DLD1 (cell line): ENCODE results near the gene DICER1.

ENCODE experiments used
- in situ Hi-C: cut with HindIII; loops from 2 replicates; pipeline ENCODE4 v1.10.0; 2017; ENCODE audit warnings: low sequenced_read_pairs

Gene DICER1

GRCh38 chr14:95092723-95093122, 64.6 kb downstream of the DICER1 start:
- in situ Hi-C loops: no loop called here

DNA sequence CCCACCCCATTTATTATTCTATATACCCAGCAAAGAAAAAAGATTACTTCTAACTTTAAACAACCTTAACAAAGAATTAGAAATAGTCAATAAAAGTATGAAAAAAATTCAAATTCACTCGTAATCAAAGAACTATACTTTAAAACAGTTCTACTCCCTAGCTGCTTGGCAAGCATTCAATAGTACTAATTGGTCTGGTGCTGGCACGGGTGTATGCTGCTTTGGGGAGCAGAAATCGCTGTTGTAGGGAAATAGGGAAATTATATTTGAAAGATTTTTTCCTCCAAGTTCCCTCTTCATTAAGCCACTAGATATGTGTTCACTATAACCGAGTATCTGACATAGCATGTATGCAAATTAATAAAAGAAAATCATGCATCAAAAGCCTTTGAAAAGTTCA, 65.7 kb downstream of the DICER1 start:
- in situ Hi-C loops: no loop called here

GRCh38 chr14:95088665-95089064, 68.7 kb downstream of the DICER1 start:
- in situ Hi-C loops: no loop called here

GRCh38 chr14:95087619-95088018, 69.7 kb downstream of the DICER1 start:
- in situ Hi-C loops: no loop called here

GRCh38 chr14:95085321-95085720, 72.0 kb downstream of the DICER1 start:
- in situ Hi-C loops: no loop called here

- in situ Hi-C loops: no loop called here
Measured at GRCh38 chr14:95078867-95079266, 78.5 kb downstream of the DICER1 start.

GRCh38 chr14:95077345-95077744, 80.0 kb downstream of the DICER1 start:
- in situ Hi-C loops: no loop called here

- in situ Hi-C loops: no loop called here
Measured at GRCh38 chr14:95075789-95076188, 81.5 kb downstream of the DICER1 start.

- in situ Hi-C loops: no loop called here
Measured at GRCh38 chr14:95073947-95074346, 83.4 kb downstream of the DICER1 start.

- in situ Hi-C loops: no loop called here
Measured at GRCh38 chr14:95072310-95072905, 84.9 kb downstream of the DICER1 start.

GRCh38 chr14:95071649-95072280, 85.6 kb downstream of the DICER1 start:
- in situ Hi-C loops: no loop called here

DNA sequence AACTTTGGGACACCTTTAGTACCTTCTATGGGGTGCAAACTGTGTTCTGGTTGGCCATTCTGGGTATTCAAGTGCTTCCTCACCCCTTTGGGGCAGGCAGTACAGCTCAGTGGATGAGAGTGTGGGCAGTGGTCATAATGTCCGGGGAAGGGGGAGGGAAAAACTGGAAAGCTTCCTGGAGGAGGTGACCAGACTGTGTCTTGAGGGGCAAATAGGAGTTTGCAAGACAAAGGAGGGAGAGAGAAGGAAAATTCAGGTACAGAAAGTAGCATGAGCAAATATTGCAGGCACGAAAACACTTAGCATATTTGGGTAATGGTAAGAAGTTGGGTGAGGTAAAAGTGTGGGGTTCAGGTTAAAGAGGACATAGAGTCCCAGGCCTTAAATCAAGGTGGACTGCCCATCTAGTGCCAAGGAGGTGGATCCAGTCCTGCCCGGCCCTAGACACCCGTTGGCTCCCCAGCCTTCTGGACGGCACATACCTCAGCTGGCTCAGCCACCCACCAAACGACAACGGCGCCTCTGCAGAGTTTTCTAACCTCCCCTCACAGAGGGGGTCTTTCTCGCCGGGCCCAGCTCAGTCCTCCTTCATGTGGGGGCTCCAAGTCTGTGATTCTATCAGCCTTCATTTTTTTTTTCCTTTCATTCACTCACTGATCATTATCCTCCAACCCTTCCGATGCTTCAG, 86.4 kb downstream of the DICER1 start:
- in situ Hi-C loops: no loop called here

DNA sequence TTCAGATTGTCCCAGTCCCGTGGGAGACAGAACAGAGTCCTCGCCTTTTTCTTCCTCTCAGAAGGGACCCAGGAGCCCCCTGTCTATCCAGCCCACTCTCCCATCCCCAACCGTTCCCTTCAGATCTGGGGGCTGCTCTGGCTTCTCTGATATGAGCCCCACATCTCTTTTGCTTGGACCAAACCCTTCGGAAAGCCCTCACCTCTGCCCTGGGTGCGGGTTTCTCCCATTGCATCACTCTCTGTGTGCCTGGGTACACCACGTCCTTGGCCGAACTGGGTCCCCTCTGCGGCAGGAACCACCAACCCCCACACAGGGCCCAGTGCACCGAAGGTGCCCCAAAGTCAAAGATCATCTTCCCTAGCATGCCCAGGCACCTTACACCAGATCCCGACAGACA, 87.8 kb downstream of the DICER1 start:
- in situ Hi-C loops: no loop called here

DNA sequence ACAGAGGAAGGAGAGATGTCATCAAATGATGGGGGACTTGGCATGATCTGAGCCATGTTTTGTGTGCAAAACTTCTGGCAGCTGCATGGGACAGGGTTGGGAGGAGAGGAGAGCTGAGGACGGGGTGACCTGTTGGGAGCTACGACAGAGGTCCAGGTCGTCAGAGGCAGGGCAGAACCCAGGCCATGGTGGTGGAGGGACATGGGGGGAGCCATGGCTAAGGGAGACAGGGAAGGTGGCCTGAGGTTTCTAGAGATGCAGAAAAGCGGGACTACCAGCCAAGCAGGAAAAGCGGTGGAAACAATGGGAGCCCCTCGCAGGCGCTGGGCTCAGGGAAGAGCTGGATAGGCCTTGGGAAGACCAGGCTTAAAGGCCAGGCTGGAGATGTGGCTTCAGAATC, 88.3 kb downstream of the DICER1 start:
- in situ Hi-C loops: no loop called here

- in situ Hi-C loops: no loop called here
Measured at GRCh38 chr14:95068521-95068920, 88.8 kb downstream of the DICER1 start.

GRCh38 chr14:95068080-95068479, 89.2 kb downstream of the DICER1 start:
- in situ Hi-C loops: no loop called here

DNA sequence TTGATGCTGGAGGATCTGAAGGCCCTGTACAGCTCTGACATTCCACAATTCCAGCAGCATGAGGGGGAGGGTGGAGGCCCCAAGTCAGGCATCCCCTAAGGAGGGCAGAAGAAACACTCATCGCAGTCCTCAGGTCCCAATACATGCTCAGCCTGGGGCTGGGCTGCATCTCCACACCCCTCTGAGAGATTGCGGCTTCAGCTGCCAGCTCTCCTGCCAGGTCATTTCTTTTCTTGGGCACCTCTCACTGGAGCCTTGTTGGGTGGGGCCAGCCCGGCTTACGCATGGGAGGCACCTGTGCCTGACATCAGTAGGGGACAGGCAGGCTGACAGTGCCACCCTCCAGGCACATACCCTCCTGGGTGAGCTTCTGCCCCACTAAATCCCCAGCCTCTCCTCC, 89.8 kb downstream of the DICER1 start:
- in situ Hi-C loops: no loop called here

DNA sequence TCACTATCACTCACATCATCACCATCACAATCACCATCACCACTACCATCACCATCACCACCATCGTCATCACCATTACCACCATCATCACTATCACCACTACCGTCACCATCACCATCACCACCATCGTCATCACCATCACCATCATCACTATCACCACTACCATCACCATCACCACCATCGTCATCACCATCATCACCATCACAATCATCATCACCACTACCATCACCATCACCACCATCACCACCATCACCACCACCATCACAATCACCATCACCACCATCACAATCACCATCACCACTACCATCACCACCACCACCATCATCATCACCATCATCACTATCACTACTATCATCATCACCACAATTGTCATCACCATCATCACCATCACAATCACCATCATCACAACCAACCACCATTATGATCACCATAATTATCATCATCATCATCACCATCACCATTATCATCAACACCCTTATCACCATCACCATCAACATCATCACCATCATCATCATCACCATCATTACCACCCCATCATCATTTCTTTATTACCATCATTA, 90.8 kb downstream of the DICER1 start:
- in situ Hi-C loops: no loop called here

DNA sequence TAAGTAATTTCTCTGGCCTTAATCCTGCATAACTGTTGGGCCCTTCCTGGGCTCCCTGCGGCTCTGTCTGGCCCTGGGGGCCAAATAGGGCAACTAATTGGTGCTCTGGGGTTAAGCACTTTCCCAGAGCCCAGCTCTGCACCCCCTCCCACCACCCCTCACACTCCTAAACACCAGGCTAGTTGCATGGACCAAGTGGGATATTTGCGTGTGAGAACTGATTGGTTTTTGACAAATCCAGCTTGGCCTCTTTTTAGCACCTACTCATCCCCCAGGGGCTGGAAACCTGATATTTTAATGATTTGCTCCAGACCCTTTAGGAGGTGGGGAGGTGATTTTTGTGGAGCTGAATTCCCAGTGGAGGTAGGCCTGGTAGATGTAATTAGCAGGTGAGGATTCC, 91.9 kb downstream of the DICER1 start:
- in situ Hi-C loops: no loop called here

- in situ Hi-C loops: no loop called here
Measured at GRCh38 chr14:95064734-95065133, 92.6 kb downstream of the DICER1 start.

DNA sequence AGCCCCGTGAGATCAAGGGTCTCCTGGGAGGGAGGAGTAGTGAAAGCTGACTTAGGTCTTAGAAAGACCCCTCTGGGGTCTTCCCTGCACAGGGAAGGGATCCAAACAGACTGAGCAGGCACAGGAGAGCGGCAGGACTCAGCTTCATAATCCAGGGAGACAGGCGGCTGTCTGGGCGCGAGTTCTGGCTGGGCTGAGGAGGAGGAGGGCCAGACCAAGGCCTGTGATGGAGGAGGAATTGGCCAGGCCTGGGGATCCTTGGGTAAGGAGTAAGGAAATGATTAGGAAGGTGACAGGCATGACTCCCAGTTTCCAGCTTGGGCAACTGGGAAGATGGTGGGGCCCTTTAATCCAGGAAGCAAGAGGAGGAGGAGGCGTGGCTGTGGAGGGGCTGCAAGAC, 93.1 kb downstream of the DICER1 start:
- in situ Hi-C loops: no loop called here

GRCh38 chr14:95063391-95063790, 93.9 kb downstream of the DICER1 start:
- in situ Hi-C loops: no loop called here
